HG03139 (cell line): ENCODE data around the gene GATA5.

ENCODE experiments used
- ATAC-seq: cut with Tn5 transposase; IDR thresholded peaks from one replicate; pipeline ENCODE4 v1.9.1; 2021; ENCODE audit not compliant: unreplicated experiment

The GATA5 gene

GRCh38 chr20:62457098-62457497, 18.7 kb downstream of the GATA5 start:
- no peak for ATAC-seq

GRCh38 chr20:62455929-62456328, 19.9 kb downstream of the GATA5 start:
- no peak for ATAC-seq

DNA sequence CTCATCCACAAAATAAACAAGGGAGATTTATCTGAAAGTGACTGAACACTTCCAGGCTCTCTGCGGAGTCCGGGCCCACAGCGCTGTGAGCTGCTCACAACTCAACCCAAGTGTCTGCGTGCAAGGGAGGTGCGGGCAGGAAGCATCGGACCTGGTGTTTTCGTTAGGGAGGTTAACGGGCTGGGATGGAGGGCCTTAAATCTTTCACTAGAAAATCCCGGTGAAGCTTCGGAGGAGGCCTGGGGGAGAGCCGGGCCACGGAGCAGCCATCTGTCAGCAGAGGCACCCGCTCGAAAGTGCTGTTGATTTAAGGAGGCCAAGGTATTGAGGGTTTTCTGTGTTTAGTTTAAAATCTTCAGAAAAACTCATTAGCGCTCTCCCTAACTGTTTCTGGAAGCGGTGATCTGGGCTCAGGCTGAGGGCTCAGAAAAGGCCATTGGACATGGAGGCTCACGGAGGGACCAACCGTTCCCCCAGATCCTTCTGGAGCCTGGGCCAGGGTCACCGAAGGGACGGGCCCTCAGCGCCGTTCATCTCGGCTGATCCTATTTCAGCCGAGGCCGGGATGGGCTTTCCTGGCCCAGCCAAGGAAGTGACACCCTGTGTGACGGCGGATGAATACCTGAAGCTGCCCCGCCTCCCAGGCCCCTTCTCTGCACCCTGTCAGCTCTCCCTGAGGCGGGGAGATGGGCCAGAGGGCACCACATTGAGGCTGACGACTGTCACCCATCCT, 20.7 kb downstream of the GATA5 start:
- ATAC-seq = no peak

GRCh38 chr20:62453186-62453808, 22.5 kb downstream of the GATA5 start:
- ATAC-seq = no peak

DNA sequence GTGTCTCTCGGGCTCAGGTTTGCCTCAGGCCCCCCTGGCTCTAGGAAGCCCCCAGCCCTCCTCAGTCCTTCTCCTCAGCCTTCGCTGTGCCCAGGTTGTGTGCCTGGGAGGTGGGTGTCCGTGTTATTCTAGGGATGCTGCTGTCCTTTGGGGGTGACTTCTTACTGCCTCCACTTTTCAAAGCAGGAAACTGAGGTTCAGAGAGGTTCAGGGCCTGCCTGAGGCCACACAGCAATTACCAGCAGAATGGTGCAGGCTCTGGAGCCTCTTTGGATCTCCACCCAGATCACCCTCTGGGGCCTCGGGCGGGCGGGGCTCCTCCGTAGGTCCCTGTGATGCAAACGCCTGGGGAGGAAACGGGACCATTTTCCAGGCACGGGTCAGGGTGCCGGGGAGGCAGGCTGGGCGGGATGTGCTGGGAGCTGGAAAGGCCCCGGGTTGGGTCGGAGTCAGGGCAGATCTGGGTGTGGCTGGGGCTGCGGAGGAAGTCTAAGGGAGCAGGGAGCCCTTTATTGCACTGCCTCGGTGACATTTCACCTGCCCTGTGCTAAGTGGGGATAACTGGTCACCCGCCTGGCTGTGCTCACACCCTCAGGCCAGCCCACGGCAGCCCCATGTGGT, 23.2 kb downstream of the GATA5 start:
- ATAC-seq = no peak

DNA sequence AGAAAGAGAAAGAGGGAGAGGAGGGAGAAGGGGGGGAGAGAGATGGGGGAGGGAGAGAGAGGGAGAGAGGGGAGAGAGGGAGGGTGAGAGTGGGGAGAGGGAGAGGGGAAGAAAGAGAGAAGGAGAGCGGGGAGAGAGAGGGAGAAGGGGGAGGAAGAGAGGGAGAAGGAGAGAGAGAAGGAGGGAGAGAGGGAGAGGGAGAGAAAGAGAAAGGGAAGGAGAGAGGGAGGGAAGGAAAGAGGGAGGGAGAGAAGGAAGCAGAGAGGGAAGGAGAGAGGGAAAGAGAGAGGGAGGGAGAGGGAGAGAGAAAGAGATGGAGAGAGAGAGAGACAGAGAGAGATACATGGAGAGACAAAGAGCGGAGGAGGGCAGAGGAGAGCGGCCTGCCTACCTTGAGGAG, 23.8 kb downstream of the GATA5 start:
- no peak for ATAC-seq

DNA sequence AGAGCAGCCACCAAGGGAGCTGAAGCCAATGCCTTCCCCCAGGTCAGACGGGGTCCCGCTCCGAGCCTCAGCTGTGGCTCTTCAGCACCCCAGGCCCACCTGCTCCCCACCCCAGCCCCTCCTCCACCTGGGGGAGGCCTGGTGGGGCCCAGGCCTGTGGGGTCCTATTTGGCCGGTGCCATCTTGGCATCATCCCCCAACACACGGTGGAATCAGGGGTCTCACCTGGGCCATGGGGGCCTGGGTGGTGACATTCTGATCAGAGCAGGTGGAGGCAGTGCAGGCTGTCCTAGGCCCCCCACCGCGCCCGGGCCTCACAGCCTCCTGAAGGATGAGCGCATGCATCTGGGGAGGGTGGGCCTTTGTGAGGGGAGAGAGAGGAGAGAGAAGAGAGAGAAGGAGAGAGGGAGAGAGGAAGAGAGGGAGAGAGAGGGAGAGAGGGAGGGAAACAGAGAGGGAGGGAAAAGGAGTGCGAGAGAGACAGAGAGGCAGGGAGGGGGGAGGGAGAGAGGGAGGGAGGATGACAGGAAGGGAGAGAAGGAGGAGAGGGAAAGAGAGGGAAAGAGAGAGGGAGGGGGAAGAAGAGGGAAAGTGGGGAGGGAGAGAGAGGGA, 24.5 kb downstream of the GATA5 start:
- ATAC-seq = no peak

DNA sequence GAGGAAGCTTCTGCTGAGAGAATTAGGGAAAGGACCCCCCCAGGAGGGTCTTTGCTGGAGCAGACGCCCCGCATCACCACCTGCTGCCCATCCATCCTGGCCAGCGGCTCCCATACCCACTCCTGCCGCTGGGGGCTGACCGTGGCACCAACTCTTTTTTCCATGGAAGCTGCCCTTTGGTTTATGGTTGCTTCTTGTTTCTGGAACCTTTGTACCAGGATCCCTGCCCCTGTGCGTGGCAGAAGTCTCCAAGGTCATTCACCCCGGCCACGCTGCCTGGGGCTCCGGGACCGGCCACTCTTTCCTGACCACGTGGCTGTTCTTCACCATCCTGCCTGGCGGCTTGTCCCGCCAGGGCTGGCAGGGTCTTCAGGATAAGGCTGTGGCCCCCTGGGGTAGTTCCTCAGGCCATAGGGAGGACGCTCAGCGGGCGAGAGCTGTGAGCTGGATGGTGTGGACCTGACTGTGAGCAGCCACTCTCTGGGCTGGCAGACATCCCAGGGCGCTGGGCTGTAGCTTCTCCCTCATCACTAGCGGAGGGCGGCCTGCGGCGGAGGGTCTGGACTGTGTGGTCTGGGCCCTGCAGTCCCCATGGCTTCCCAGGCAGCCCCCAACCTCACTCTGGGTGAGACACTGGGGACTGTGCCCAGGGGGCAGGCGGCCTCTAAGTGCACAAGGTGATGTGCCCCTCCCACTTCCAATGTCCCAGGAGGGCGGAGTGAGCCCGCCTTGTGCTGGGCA, 25.7 kb downstream of the GATA5 start:
- no peak for ATAC-seq

GRCh38 chr20:62448788-62449187, 27.0 kb downstream of the GATA5 start:
- no peak for ATAC-seq

DNA sequence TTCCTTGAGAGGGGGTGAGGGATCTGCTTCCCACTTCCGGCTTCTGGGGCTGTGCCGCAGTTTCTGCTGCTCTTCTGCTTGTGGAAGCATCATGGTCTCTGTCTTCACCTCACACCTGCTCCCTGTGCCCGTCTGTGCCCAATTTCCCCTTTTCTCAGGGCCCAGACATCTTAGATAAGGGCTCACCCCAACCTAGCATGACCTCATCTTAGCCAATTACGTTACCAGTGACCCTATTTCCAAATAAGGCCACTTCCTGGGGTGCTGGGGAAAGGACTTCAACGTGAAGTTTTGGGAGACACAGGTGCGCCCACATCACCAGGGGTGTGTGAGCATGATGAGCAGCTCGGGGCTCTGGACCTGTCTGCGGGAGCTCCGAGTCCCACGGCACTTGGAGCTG, 27.8 kb downstream of the GATA5 start:
- ATAC-seq = no peak

- ATAC-seq = no peak
Measured at GRCh38 chr20:62446888-62447869, 28.6 kb downstream of the GATA5 start.

GRCh38 chr20:62446481-62446880, 29.3 kb downstream of the GATA5 start:
- ATAC-seq = no peak

- ATAC-seq = no peak
Measured at GRCh38 chr20:62445553-62446340, 30.0 kb downstream of the GATA5 start.

DNA sequence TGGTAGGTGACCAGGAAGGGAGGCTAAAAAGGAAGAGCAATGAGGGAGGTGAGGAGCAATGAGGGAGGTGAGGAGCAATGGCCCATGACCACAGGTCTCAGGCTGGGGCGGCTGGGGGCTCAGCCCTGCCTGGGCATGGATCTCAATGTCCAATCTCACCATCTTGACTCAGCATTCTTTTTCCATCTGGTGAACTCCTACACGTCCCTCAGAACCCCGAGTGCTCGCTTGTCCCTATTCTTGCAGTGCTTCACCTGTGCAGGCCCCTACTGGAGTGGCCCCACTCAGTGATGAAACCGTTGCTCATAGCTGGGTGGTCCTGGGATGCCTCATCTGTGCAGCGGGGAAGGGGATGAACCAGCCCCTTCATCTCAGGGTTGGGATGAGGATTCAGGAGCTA, 31.5 kb downstream of the GATA5 start:
- ATAC-seq = no peak

DNA sequence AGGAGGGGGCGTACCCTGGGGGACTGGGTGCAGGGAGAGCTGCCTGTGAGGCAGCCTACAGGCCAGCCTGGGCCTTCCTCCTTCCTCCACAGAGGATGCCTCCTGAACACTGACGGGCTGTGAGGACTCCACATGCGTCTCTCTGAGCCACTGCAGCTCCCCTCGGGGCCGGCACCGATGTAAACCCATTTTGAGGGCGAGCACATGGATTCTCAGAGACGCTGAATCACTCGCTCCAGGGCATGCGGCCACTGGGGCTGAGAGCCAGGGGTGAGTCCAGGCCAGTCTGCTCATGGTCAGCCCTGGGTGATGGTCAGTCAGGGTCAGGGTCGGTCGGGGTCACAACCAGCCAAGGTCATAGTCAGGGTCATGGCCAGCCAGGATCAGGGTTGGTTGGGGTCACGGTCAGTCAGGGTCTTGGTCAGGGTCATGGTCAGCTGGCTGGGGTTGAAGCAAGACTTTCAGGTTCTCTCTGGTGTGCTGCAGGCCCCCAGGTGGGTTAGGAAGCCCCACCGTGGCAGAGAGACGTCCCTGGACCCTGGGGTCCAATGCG, 33.7 kb downstream of the GATA5 start:
- ATAC-seq = no peak

- no peak for ATAC-seq
Measured at GRCh38 chr20:62439218-62439617, 36.6 kb downstream of the GATA5 start.

DNA sequence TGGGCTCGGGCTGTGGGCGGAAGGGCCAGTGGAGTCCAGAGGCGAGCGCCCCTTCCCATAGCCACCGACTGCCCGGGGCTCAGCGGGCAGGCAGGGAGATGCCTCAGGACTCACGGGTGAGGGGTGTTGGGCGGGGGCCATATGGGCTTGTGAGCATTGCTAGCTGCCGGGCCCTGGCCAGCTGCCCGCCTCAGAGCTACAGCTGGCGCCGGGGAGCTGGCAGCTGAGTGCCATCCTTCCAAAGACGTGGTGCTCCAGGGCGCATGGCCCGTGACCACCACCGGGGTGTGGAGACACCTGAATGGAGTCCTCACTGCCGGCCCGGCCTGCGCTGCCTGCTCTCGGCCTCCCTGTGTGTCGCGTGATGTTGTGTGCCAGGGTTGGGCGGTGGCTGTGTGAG, 37.9 kb downstream of the GATA5 start:
- no peak for ATAC-seq

GRCh38 chr20:62437496-62437895, 38.3 kb downstream of the GATA5 start:
- no peak for ATAC-seq

DNA sequence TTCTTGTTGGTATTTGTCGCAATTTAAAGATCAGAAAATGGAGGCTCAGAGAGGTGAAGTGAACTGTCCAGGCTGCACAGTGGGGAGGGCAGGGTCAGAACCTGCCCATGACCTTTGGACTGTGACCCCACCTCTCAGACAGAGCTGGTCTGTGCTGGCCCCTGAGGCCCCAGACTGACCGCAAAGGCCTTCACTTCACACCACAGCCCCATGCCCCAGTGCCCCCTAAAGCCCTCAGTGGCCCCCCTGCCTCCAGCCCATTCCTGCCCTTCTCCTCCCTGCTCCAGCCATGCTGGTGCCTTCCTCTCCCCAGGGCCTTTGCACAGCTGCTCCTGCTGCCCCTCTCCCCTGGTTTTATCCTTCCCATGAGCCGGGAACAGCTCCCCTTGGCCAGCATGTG, 39.1 kb downstream of the GATA5 start:
- no peak for ATAC-seq
